G401 (cell line): ENCODE results near the gene KRTAP10-5. TPM values are rescaled to one million over a fixed set of nuclear protein-coding genes. Genes with fewer than 3 reads are reported as not detected.
"Not testable (repeated sequence)": the region's sequence is repeated elsewhere in the genome, so short reads cannot be mapped to it uniquely, and the experiment has no call there.

Experiments used
- DNase-seq: peaks from one replicate; pipeline ENCODE4 v3.0.0-alpha.2; 2015; ENCODE audit warnings: low spot score
- in situ Hi-C: cut with HindIII; loops from 2 replicates; pipeline ENCODE4 v1.10.0; 2016; ENCODE audit warnings: low sequenced_read_pairs, mixed read lengths
- total RNA-seq: library from RNA; depleted of rRNA; stranded (reverse); fragments of >200 nt; shearing (Covaris generic); gene quantifications from 2 replicates; pipeline ENCODE4 v1.2.3, GENCODE V29; 2014

The KRTAP10-5 gene
- total RNA-seq, 1 experiment from 2014 or later, result not detected

GRCh38 chr21:44575307-44576024 is 4.9 kb downstream of the KRTAP10-5 start:
- in situ Hi-C loops, result no loop called here
- DNase-seq, result no peak

GRCh38 chr21:44574457-44575306 is 5.7 kb downstream of the KRTAP10-5 start:
- peak; percentile 4 for DNase-seq
- in situ Hi-C loops, result no loop called here

GRCh38 chr21:44573630-44574456 is 6.6 kb downstream of the KRTAP10-5 start, which contains the start of gene KRTAP10-4:
KRTAP10-4 (plus strand) TSS chr21:44573729; CDS start chr21:44573759, 30 bp downstream.
- in situ Hi-C loops, DNase-seq: not testable (repeated sequence)

- DNase-seq, result no peak
- in situ Hi-C loops, result no loop called here
Measured at GRCh38 chr21:44572959-44573583, 7.3 kb downstream of the KRTAP10-5 start.

- in situ Hi-C loops, result no loop called here
- DNase-seq, result no peak
Measured at GRCh38 chr21:44571844-44572782, 8.3 kb downstream of the KRTAP10-5 start.

- in situ Hi-C loops, result no loop called here
- no peak for DNase-seq
Measured at GRCh38 chr21:44571296-44571695, 9.1 kb downstream of the KRTAP10-5 start.

- no peak for DNase-seq
- in situ Hi-C loops, result no loop called here
Measured at GRCh38 chr21:44569861-44570517, 10.4 kb downstream of the KRTAP10-5 start.

- no peak for DNase-seq
- in situ Hi-C loops, result no loop called here
Measured at GRCh38 chr21:44568667-44569556, 11.5 kb downstream of the KRTAP10-5 start.

GRCh38 chr21:44568261-44568660 is 12.1 kb downstream of the KRTAP10-5 start:
- in situ Hi-C loops, result no loop called here
- DNase-seq, result no peak

GRCh38 chr21:44567481-44568171 is 12.8 kb downstream of the KRTAP10-5 start:
- in situ Hi-C loops, result no loop called here
- no peak for DNase-seq

GRCh38 chr21:44566403-44566802 is 14.0 kb downstream of the KRTAP10-5 start:
- no peak for DNase-seq
- in situ Hi-C loops, result no loop called here

- no peak for DNase-seq
- in situ Hi-C loops, result no loop called here
Measured at GRCh38 chr21:44564886-44565598, 15.4 kb downstream of the KRTAP10-5 start.

GRCh38 chr21:44564099-44564498 is 16.3 kb downstream of the KRTAP10-5 start:
- DNase-seq, result no peak
- in situ Hi-C loops, result no loop called here

- in situ Hi-C loops, result no loop called here
Measured at GRCh38 chr21:44558695-44559094, 21.7 kb downstream of the KRTAP10-5 start, which contains the start of gene KRTAP10-3. KRTAP10-3 (minus strand) TSS chr21:44558795; CDS start chr21:44558715, 80 bp downstream.

GRCh38 chr21:44558329-44558675 is 22.1 kb downstream of the KRTAP10-5 start:
- DNase-seq, in situ Hi-C loops: not testable (repeated sequence)

More at GRCh38 chr21:44558695-44559094, 21.7 kb downstream of the KRTAP10-5 start, which contains the start of gene KRTAP10-3:
- DNase-seq, result no peak
